K562 (cell line): ENCODE measurements around the gene CRYBB1. TPM values are rescaled to one million over a fixed set of nuclear protein-coding genes. Genes with fewer than 3 reads are reported as not detected.

Experiments
- ATAC-seq: fragments of 200-7000 bp; cut with Tn5 transposase; 3 replicates; pipeline ENCODE4 v1.9.1; 2020; ENCODE audit warnings: moderate library complexity
- BruUV-seq: library from RNA; stranded (reverse); fragments of 400-500 nt; replicated peaks from 2 replicates; lab custom pipeline; 2021; lab: Mats Ljungman, UMichigan
- CTCF ChIA-PET: fragments of 300-600 bp; formaldehyde crosslinking; extraction: SDS; loops from one replicate; lab custom pipeline; 2021; ENCODE audit warnings: low intra/inter-chr PET ratio; lab: Yijun Ruan, JAX
- POLR2A ChIA-PET: fragments of 300-600, 350-650 bp; sonication (Branson Sonifier 250); formaldehyde crosslinking; extraction: SDS; loops from one replicate; lab custom pipeline; 2021; ENCODE audit warnings: antibody characterized with exemption, inconsistent platforms; lab: Yijun Ruan, JAX
- DNase-seq, 4 experiments: peaks; one replicate each; pipeline versions ENCODE4 v3.0.0 to v3.0.0-alpha.2; 2011 to 2018; ENCODE audit warnings: low spot score in 3 of 4, mixed read lengths in 3 of 4; ENCODE audit errors: extremely low read depth in 1 of 4
- FAIRE-seq: peaks from 2 replicates; lab custom pipeline; 2011; peaks lifted over from hg19 to GRCh38; lab: Jason Lieb, UNC
- H2AFZ ChIP-seq: 2 replicates; pipeline ENCODE4 v1.6.0; 2011; ENCODE audit warnings: low read depth, low read length, control low read depth, inconsistent platforms
- H3K27ac ChIP-seq: fragments of 200-600 bp; 3 replicates; pipeline ENCODE4 v1.8.0; 2011; ENCODE audit warnings: low read depth, mild to moderate bottlenecking, control low read depth, inconsistent platforms, low read length, moderate library complexity, mixed read lengths; ENCODE audit errors: extremely low read depth
- H3K27me3 ChIP-seq, 2 experiments: fragments of 300-600 bp in 1 of 2; 2 replicates in 1 of 2; 3 replicates in 1 of 2; pipeline versions ENCODE4 v1.6.0 to v1.8.0; 2011; ENCODE audit warnings: inconsistent platforms in 2 of 2, low read length in 2 of 2, mild to moderate bottlenecking in 1 of 2, mixed read lengths in 1 of 2, moderate library complexity in 1 of 2; ENCODE audit not compliant: control insufficient read depth in 2 of 2, insufficient read depth in 2 of 2
- H3K36me3 ChIP-seq: fragments of 300-600 bp; 3 replicates; pipeline ENCODE4 v1.8.0; 2011; ENCODE audit warnings: mild to moderate bottlenecking, low read length, inconsistent platforms; ENCODE audit not compliant: control insufficient read depth, insufficient read depth
- H3K4me1 ChIP-seq, 2 experiments: fragments of 200-600 bp in 1 of 2; replicated peaks in 1 of 2; 2 replicates in 1 of 2; 3 replicates in 1 of 2; pipeline versions ENCODE4 v1.5.1 to v1.8.0; 2011; ENCODE audit warnings: inconsistent platforms in 2 of 2, low read length in 2 of 2, mild to moderate bottlenecking in 1 of 2, mixed read lengths in 1 of 2, moderate library complexity in 1 of 2; ENCODE audit not compliant: control insufficient read depth in 2 of 2, insufficient read depth in 2 of 2
- H3K4me2 ChIP-seq: 2 replicates; pipeline ENCODE4 v1.6.1; 2011; ENCODE audit warnings: low read length, control low read depth, inconsistent platforms, mixed read lengths; ENCODE audit not compliant: insufficient read depth
- H3K4me3 ChIP-seq: fragments of 200-600 bp; sonication (generic), shearing (Covaris generic); 2 replicates; pipeline ENCODE4 v1.5.1; 2016; ENCODE audit warnings: control low read depth, inconsistent platforms
- H3K79me2 ChIP-seq: fragments of 200-600 bp; 3 replicates; pipeline ENCODE4 v1.8.0; 2011; ENCODE audit warnings: low read length, inconsistent platforms; ENCODE audit not compliant: control insufficient read depth, insufficient read depth
- H3K9ac ChIP-seq, 2 experiments: 2 replicates each; pipeline versions ENCODE4 v1.6.0 to v1.6.1; 2011; ENCODE audit warnings: low read depth in 2 of 2, low read length in 2 of 2, control low read depth in 1 of 2, inconsistent platforms in 1 of 2, mild to moderate bottlenecking in 1 of 2, mixed read lengths in 1 of 2; ENCODE audit not compliant: insufficient read depth in 1 of 2
- H3K9me1 ChIP-seq: one replicate; pipeline ENCODE4 v1.6.0; 2011; ENCODE audit warnings: inconsistent platforms, mild to moderate bottlenecking, low read length, moderate library complexity; ENCODE audit not compliant: control insufficient read depth, insufficient read depth
- H3K9me3 ChIP-seq: replicated peaks from 2 replicates; pipeline ENCODE4 v1.5.1; 2011; ENCODE audit warnings: low read depth, low read length, inconsistent platforms; ENCODE audit not compliant: control insufficient read depth, insufficient read depth
- H4K20me1 ChIP-seq: replicated peaks from 2 replicates; pipeline ENCODE4 v1.6.1; 2011; ENCODE audit warnings: low read length, inconsistent platforms, mixed read lengths; ENCODE audit not compliant: control insufficient read depth, insufficient read depth
- CEBPG ChIP-seq, 3 experiments: fragments of 200-800 bp in 1 of 3; sonication (Bioruptor generic) in 1 of 3; sonication (generic) in 1 of 3; formaldehyde crosslinking in 1 of 3; IDR thresholded peaks in 2 of 3; conservative IDR thresholded peaks in 1 of 3; 2 replicates each; pipeline versions ENCODE4 v1.6.1 to v1.8.0; 2016 to 2022; ENCODE audit warnings: missing compliant biosample characterization in 2 of 3, missing genetic modification characterization in 2 of 3, mild to moderate bottlenecking in 1 of 3, missing genetic modification reagents in 1 of 3
- CREB1 ChIP-seq, 2 experiments: sonication (generic) in 1 of 2; formaldehyde crosslinking in 1 of 2; IDR thresholded peaks; 2 replicates each; pipeline versions ENCODE4 v1.6.1 to v1.8.0; 2012 to 2022; ENCODE audit warnings: inconsistent platforms in 1 of 2, mild to moderate bottlenecking in 1 of 2, missing genetic modification reagents in 1 of 2, moderate library complexity in 1 of 2
- GTF2E2 ChIP-seq: fragments of 200-800 bp; sonication (Bioruptor generic); IDR thresholded peaks from 2 replicates; pipeline ENCODE4 v1.6.1; 2016; ENCODE audit warnings: missing genetic modification characterization, missing compliant biosample characterization
- MBD2 ChIP-seq: sonication (generic); IDR thresholded peaks from 2 replicates; pipeline ENCODE4 v1.6.1; 2016; ENCODE audit warnings: low read depth, borderline replicate concordance
- NCOA2 ChIP-seq, 2 experiments: fragments of 450-650 bp; IDR thresholded peaks; 2 replicates each; pipeline ENCODE4 v1.6.1; 2018; ENCODE audit warnings: mild to moderate bottlenecking in 2 of 2, moderate library complexity in 1 of 2; ENCODE audit not compliant: partially characterized antibody in 2 of 2
- PHB2 ChIP-seq: fragments of 450-650 bp; IDR thresholded peaks from 2 replicates; pipeline ENCODE4 v1.6.1; 2017; ENCODE audit warnings: low read depth
- POLR2AphosphoS5 ChIP-seq: IDR thresholded peaks from 2 replicates; pipeline ENCODE4 v1.6.1; 2011; ENCODE audit warnings: mild to moderate bottlenecking, low read depth, low read length, moderate library complexity; ENCODE audit not compliant: control insufficient read depth, insufficient read depth
- RBFOX2 ChIP-seq: fragments of 200-400 bp; formaldehyde crosslinking; IDR thresholded peaks from 2 replicates; pipeline ENCODE4 v1.6.1; 2017; ENCODE audit warnings: low read depth, mild to moderate bottlenecking, low read length, moderate library complexity
- SAFB ChIP-seq: fragments of 200-400 bp; formaldehyde crosslinking; IDR thresholded peaks from 2 replicates; pipeline ENCODE4 v1.6.1; 2017; ENCODE audit warnings: low read depth, low read length, borderline replicate concordance
- SAP30 ChIP-seq: fragments of 200-600 bp; sonication (generic); IDR thresholded peaks from 2 replicates; pipeline ENCODE4 v1.6.1; 2012; ENCODE audit warnings: borderline replicate concordance, low read depth, mild to moderate bottlenecking, moderate library complexity, low read length, control low read depth, inconsistent platforms; ENCODE audit not compliant: insufficient read depth, poor library complexity, severe bottlenecking
- SUPT5H ChIP-seq: fragments of 450-650 bp; IDR thresholded peaks from 2 replicates; pipeline ENCODE4 v1.6.1; 2016
- ZFX ChIP-seq: sonication (generic); formaldehyde crosslinking; IDR thresholded peaks from 2 replicates; pipeline ENCODE4 v1.8.0; 2022; ENCODE audit warnings: mild to moderate bottlenecking, missing genetic modification reagents, moderate library complexity
- WGBS: fragments of 100-300 bp; shearing (Covaris generic); methylation state at CpG from one replicate; pipeline ENCODE4 v1.1.6; 2016; ENCODE audit warnings: low coverage, mixed read lengths; ENCODE audit not compliant: insufficient coverage; ENCODE audit errors: missing lambda C conversion rate; 5-methylcytosine and 5-hydroxymethylcytosine counted together
- in situ Hi-C: fragments of 300-500 bp; cut with MboI; formaldehyde crosslinking; loops from 4 replicates; pipeline ENCODE4 v1.15.0; 2018; ENCODE audit warnings: inconsistent platforms, mixed read lengths
- intact Hi-C: fragments of 100-400 bp; cut with micrococcal nuclease; formaldehyde crosslinking; loops from 2 replicates; pipeline ENCODE4 v1.14.2; 2022
- polyA plus RNA-seq, 8 experiments: library from polyadenylated mRNA; depleted of rRNA in 4 of 8; stranded (reverse) in 5 of 8; unstranded in 3 of 8; fragments of >200 nt; fragmentation: Nextera tagmentation in 2 of 8; fragmentation: Illumina TruSeq in 1 of 8; extraction: Ambion mirVana in 2 of 8; extraction: Trizol in 1 of 8; gene quantifications; 2 replicates each; pipeline versions ENCODE4 v1.2.1 to v1.2.3, GENCODE V29; 2011 to 2014; ENCODE audit warnings: inconsistent platforms in 1 of 8, missing spikeins in 1 of 8
- total RNA-seq, 7 experiments: library from RNA; depleted of rRNA in 6 of 7; stranded (reverse); fragments of >200 nt in 6 of 7; fragmentation: Illumina TruSeq in 2 of 7; extraction: Trizol in 2 of 7; gene quantifications; 2 replicates each; pipeline versions ENCODE4 v1.2.1 to v1.2.3, GENCODE V29; 2011 to 2021; ENCODE audit warnings: low replicate concordance in 1 of 7
- TF ChIP-seq, protein P1 (sequence below): sonication (generic); formaldehyde crosslinking; IDR thresholded peaks from 2 replicates; pipeline ENCODE4 v1.8.0; 2022; ENCODE audit warnings: missing genetic modification reagents, mild to moderate bottlenecking, borderline replicate concordance
- TF ChIP-seq, protein P2 (sequence below): fragments of 200-800 bp; sonication (Bioruptor generic); IDR thresholded peaks from 2 replicates; pipeline ENCODE4 v1.6.1; 2017; ENCODE audit warnings: missing genetic modification characterization, missing compliant biosample characterization
- TF ChIP-seq, protein P3 (sequence below): fragments of 450-650 bp; formaldehyde crosslinking; IDR thresholded peaks from 2 replicates; pipeline ENCODE4 v1.4.0; 2022; ENCODE audit warnings: missing genetic modification characterization

CRYBB1 gene
- total and polyA plus RNA-seq, 9 of the 15 experiments (the other 6 are each of a cell fraction or from before 2014, with no cell fraction given) = 0.16 to 0.45 (median 0.33) TPM; not detected in 2

DNA sequence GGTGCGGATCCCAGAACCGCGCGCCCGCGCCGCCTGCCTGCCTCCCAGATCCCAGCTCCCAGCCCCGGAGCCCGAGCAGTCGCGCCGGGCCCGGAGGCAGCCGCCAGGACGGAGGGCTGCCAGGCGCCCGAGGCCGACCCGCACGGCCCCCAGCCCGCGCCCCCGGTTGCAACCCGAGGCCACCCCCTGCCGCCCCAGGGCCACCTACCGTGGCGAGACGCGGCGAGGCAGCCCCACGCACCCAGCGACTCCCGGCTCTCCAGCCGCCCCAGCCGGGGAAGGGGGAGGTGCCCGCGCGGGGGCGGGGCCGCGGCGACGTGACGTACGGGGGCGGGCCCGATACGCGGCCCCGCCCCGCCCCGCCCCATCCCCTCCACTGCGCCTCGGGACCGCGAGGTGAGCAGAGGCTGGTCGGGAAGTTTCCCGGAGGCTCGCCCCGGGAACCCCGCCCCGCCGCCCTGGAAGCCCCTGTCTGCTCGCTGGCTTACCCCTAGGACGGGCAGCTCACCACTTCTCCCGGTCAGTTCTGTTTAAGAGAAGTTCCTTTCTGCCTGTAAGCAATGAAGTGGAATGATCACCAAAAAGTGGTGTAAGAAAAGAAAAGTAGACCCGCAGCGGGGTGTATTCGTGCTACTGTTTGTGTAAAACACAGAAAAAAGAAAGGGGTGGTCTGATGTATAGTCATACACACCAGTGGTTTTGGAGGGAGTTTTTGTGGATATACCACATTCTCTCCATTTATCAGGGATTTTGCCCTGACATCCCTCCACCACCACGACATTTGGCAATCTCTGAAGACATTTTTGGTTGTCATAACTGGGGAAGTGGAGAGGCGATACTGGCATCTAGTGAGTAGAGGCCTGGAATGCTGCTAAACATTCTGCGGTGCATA, 27.7 kb downstream of the CRYBB1 start, which contains the start of gene TPST2:
TPST2 (minus strand) TSS at position 288 of the 892 bp plus-strand sequence. CDS start 48,502 bp downstream, outside the sequence.
- Histone ChIP-seq H3K36me3 (peaks cover 29% of the 10 kb centered on the region; the same call in 2 of the 3 replicates), H3K27me3 (no peaks in the 10 kb centered on the region), H3K79me2 (peaks cover 51% of the 10 kb centered on the region), H3K9ac (peak within 1 kb of the TSS; percentile 78 to 96), H3K9me3 (no peaks in the 10 kb centered on the region), H3K4me2 (peak within 1 kb of the TSS; percentile 97), H3K4me1 (peaks cover 24 to 25% of the 10 kb centered on the region in 2 experiments), H3K9me1 (no peaks in the 10 kb centered on the region), H4K20me1 (peaks cover 6% of the 10 kb centered on the region; the same call in 1 of the 2 replicates), H2AFZ (peak within 1 kb of the TSS; percentile 64; the same call in 1 of the 2 replicates), H3K4me3 (peak within 1 kb of the TSS; percentile 93), H3K27ac (peak within 1 kb of the TSS; percentile 88)
- in situ Hi-C loops = no loop called here
- peak; percentile 40 for FAIRE-seq
- intact Hi-C loops = loop anchor here (10.0 kb wide), 1 partner anchor 105 kb away; the partner anchor contains the start of genes HPS4 and SRRD
- peak; percentile 80 to 93 (median 88) for DNase-seq
- BruUV-seq = TSS peak; percentile 90
- ChIA-PET CTCF (no interaction called here), POLR2A (interaction anchor here (0.6 kb wide), 2 partner anchors 39 to 42 kb away, joined by 3 read pairs; no protein-coding TSS in a partner anchor)
- peak; percentile 86 for ATAC-seq
- 2% methylated on average over 19 of the region's 72 CpGs for WGBS
- TF ChIP-seq SAFB (peak; percentile 48; the same call in 1 of the 2 replicates), ZFX (CRISPR knock-in tag) (0 out of 2 replicates have a peak, but pooled peaks have one; percentile 27), NCOA2 (IDR thresholded peaks at IDR 0.05; ENCODE audit: partially characterized antibody in 2 of 2) (no peak), PHB2 (no peak), GTF2E2 (tag) (0 out of 2 replicates have a peak, but pooled peaks have one; percentile 15), CREB1 (IDR thresholded peaks at IDR 0.05) (0 out of 2 replicates have a peak, but pooled peaks have one; percentile 20), CREB1 (CRISPR knock-in tag; IDR thresholded peaks at IDR 0.05) (0 out of 2 replicates have a peak, but pooled peaks have one; percentile 16), SAP30 (peak; percentile 30), RBFOX2 (peak; percentile 57), POLR2AphosphoS5 (peak; percentile 65; the same call in 1 of the 2 replicates), CEBPG (CRISPR knock-in tag; IDR thresholded peaks at IDR 0.05) (no peak), CEBPG (tag; conservative IDR thresholded peaks at IDR 0.05 in 1 of 2, IDR thresholded peaks at IDR 0.05 in 1 of 2) (0 out of 4 replicates have a peak, but pooled peaks of 1 of the 2 experiments have one; percentile 7), MBD2 (peak; percentile 50; the same call in 1 of the 2 replicates), SUPT5H (peak; percentile 65)
- TF ChIP-seq, protein P1, sequence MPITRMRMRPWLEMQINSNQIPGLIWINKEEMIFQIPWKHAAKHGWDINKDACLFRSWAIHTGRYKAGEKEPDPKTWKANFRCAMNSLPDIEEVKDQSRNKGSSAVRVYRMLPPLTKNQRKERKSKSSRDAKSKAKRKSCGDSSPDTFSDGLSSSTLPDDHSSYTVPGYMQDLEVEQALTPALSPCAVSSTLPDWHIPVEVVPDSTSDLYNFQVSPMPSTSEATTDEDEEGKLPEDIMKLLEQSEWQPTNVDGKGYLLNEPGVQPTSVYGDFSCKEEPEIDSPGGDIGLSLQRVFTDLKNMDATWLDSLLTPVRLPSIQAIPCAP (CRISPR knock-in tag) = no peak
- TF ChIP-seq, protein P2, sequence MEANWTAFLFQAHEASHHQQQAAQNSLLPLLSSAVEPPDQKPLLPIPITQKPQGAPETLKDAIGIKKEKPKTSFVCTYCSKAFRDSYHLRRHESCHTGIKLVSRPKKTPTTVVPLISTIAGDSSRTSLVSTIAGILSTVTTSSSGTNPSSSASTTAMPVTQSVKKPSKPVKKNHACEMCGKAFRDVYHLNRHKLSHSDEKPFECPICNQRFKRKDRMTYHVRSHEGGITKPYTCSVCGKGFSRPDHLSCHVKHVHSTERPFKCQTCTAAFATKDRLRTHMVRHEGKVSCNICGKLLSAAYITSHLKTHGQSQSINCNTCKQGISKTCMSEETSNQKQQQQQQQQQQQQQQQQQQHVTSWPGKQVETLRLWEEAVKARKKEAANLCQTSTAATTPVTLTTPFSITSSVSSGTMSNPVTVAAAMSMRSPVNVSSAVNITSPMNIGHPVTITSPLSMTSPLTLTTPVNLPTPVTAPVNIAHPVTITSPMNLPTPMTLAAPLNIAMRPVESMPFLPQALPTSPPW (CRISPR knock-in tag) = peak; percentile 67
- TF ChIP-seq, protein P3, sequence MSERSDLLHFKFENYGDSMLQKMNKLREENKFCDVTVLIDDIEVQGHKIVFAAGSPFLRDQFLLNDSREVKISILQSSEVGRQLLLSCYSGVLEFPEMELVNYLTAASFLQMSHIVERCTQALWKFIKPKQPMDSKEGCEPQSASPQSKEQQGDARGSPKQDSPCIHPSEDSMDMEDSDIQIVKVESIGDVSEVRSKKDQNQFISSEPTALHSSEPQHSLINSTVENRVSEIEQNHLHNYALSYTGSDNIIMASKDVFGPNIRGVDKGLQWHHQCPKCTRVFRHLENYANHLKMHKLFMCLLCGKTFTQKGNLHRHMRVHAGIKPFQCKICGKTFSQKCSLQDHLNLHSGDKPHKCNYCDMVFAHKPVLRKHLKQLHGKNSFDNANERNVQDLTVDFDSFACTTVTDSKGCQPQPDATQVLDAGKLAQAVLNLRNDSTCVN (CRISPR knock-in tag) = no peak
